GM18951 (cell line): ENCODE measurements around the gene SEPTIN12.

Source experiments
- POLR2A ChIP-seq: IDR thresholded peaks from 4 replicates; pipeline ENCODE4 v1.6.1; 2011; ENCODE audit warnings: mild to moderate bottlenecking; ENCODE audit not compliant: insufficient read length, insufficient read depth; ENCODE audit errors: extremely low read depth
- in situ Hi-C: fragments of 300-500 bp; cut with MboI; formaldehyde crosslinking; loops from one replicate; pipeline ENCODE4 v1.12.0; 2022; ENCODE audit warnings: low sequenced_read_pairs, mixed read lengths, inconsistent platforms; ENCODE audit not compliant: unreplicated experiment

Gene SEPTIN12

GRCh38 chr16:4813251-4814003, 25.3 kb upstream of the SEPTIN12 start:
- in situ Hi-C loops, result no loop called here
- TF ChIP-seq POLR2A, result no peak

- in situ Hi-C loops, result no loop called here
- no peak for TF ChIP-seq POLR2A
These were observed 23.6 kb upstream of the SEPTIN12 start for GRCh38 chr16:4811773-4812172.

- in situ Hi-C loops, result no loop called here
- no peak for TF ChIP-seq POLR2A
These were observed 23.1 kb upstream of the SEPTIN12 start for GRCh38 chr16:4811242-4811641.

GRCh38 chr16:4806280-4806679, 18.1 kb upstream of the SEPTIN12 start:
- in situ Hi-C loops, result no loop called here
- TF ChIP-seq POLR2A, result no peak

- TF ChIP-seq POLR2A, result no peak
- in situ Hi-C loops, result no loop called here
These were observed 17.1 kb upstream of the SEPTIN12 start for GRCh38 chr16:4805231-4805630.

GRCh38 chr16:4803898-4804762, 16.0 kb upstream of the SEPTIN12 start:
- TF ChIP-seq POLR2A, result no peak

GRCh38 chr16:4803401-4803844, 15.3 kb upstream of the SEPTIN12 start:
- no peak for TF ChIP-seq POLR2A
- in situ Hi-C loops, result no loop called here

More at GRCh38 chr16:4803898-4804762, 16.0 kb upstream of the SEPTIN12 start:
- in situ Hi-C loops, result no loop called here

GRCh38 chr16:4802659-4803287, 14.6 kb upstream of the SEPTIN12 start:
- no peak for TF ChIP-seq POLR2A
- in situ Hi-C loops, result no loop called here

- TF ChIP-seq POLR2A, result peak; percentile 49
- in situ Hi-C loops, result no loop called here
These were observed 14.0 kb upstream of the SEPTIN12 start, which contains the start of gene ROGDI for GRCh38 chr16:4801962-4802658. TSS of gene ROGDI (minus strand) at chr16:4802633. CDS start at chr16:4802571, 62 bp downstream.

- in situ Hi-C loops, result no loop called here
- no peak for TF ChIP-seq POLR2A
These were observed 13.2 kb upstream of the SEPTIN12 start for GRCh38 chr16:4801051-4801961.

- peak; percentile 45 for TF ChIP-seq POLR2A
- in situ Hi-C loops, result no loop called here
These were observed 12.3 kb upstream of the SEPTIN12 start for GRCh38 chr16:4800290-4801041.
